Measurements from ENCODE around the gene SLC17A8.
A peak's percentile ranks its signal among the peaks of the same experiment; 100 is the strongest.

Gene SLC17A8

GRCh38 chr12:100348657-100349454 is 8.0 kb upstream of the SLC17A8 start:
- TF ChIP-seq, protein P1, sequence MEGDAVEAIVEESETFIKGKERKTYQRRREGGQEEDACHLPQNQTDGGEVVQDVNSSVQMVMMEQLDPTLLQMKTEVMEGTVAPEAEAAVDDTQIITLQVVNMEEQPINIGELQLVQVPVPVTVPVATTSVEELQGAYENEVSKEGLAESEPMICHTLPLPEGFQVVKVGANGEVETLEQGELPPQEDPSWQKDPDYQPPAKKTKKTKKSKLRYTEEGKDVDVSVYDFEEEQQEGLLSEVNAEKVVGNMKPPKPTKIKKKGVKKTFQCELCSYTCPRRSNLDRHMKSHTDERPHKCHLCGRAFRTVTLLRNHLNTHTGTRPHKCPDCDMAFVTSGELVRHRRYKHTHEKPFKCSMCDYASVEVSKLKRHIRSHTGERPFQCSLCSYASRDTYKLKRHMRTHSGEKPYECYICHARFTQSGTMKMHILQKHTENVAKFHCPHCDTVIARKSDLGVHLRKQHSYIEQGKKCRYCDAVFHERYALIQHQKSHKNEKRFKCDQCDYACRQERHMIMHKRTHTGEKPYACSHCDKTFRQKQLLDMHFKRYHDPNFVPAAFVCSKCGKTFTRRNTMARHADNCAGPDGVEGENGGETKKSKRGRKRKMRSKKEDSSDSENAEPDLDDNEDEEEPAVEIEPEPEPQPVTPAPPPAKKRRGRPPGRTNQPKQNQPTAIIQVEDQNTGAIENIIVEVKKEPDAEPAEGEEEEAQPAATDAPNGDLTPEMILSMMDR (IDR thresholded peaks at IDR 0.05; ENCODE audit: insufficient read depth, missing control alignments): peak; percentile 41
- peak; percentile 84 for FAIRE-seq
- no peak for DNase-seq (ENCODE audit: insufficient read length, low spot score)

GRCh38 chr12:100359248-100359647 is 2.4 kb downstream of the SLC17A8 start:
- TF ChIP-seq, protein P1 (IDR thresholded peaks at IDR 0.05; ENCODE audit: insufficient read depth, missing control alignments): no peak
- FAIRE-seq (no peak), DNase-seq (ENCODE audit: insufficient read length, low spot score) (no peak)

DNA sequence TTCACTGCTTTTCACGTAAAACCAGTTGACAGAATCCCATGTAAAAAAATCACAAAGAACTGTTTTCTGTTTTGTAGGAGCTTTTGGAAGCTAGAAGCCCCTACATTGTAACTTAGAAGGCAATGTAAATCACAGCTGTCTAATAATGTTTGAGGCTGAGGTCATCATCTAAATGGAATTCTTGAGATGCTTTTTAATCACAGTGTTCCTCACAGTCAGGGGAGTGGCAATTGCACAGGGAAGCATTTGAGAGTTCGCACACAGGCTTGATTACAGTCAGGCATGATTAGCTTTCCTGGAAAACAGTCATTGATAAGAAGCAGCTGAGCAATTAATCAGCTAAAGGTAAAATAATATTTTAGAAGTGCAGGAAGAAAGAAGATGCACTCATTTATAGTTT is 2.9 kb downstream of the SLC17A8 start:
- FAIRE-seq: no peak

GRCh38 chr12:100360450-100360849 is 3.6 kb downstream of the SLC17A8 start:
- no peak for DNase-seq (ENCODE audit: insufficient read length, low spot score)
- TF ChIP-seq, protein P1 (IDR thresholded peaks at IDR 0.05; ENCODE audit: insufficient read depth, missing control alignments): no peak
- no peak for FAIRE-seq

More for the DNA sequence above, 2.9 kb downstream of the SLC17A8 start:
- no peak for DNase-seq (ENCODE audit: insufficient read length, low spot score)
- TF ChIP-seq, protein P1 (IDR thresholded peaks at IDR 0.05; ENCODE audit: insufficient read depth, missing control alignments): no peak

- TF ChIP-seq, protein P1 (IDR thresholded peaks at IDR 0.05; ENCODE audit: insufficient read depth, missing control alignments): no peak
- DNase-seq (ENCODE audit: insufficient read length, low spot score) (no peak), FAIRE-seq (no peak)
Observed at GRCh38 chr12:100364324-100364723, 7.5 kb downstream of the SLC17A8 start.

DNA sequence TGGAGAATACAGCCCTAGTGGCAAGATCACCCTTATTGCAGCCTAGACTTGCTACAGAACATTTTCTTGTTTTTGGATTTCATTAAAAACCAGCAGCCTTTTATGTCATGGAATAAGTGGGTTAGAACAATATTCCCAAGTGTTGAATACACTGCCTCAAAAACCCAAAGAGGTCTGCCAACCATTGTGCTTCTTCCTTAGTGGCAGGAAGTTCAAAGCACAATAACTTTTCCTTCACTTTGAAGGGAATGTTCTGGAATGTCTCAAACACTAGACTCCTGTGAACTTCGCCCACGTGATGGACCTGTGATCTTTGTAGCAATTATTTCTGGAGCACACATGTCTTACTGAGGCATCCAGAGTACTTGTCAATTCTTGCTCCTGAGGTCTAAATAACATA is 8.5 kb downstream of the SLC17A8 start:
- TF ChIP-seq, protein P1 (IDR thresholded peaks at IDR 0.05; ENCODE audit: insufficient read depth, missing control alignments): no peak
- no peak for FAIRE-seq

DNA sequence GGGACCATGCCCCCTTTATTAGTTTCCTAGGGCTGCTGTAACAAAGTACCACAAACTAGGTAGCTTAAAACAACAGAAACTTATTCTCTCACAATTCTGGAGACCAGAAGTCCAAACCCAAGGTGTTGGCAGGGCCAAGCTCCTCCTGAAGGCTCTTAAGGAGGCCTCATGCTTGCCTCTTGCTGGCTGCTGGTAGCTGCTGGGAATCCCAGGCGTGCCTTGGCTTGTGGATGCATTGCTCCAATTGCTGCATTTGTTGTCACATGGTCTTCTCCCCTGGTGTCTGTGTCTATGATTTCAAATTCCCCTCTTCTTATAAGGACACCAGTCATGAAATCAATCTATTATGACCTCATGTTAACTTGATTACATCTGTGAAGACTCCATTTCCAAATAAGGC is 11.2 kb downstream of the SLC17A8 start:
- no peak for DNase-seq (ENCODE audit: insufficient read length, low spot score)
- no peak for FAIRE-seq
- TF ChIP-seq, protein P1 (IDR thresholded peaks at IDR 0.05; ENCODE audit: insufficient read depth, missing control alignments): no peak

More for the DNA sequence above, 8.5 kb downstream of the SLC17A8 start:
- DNase-seq (ENCODE audit: insufficient read length, low spot score): no peak

All from D721Med (cell line).